HG03460 (cell line): Measurements from ENCODE around the gene SMARCE1.

Experiments used
- ATAC-seq: cut with Tn5 transposase; IDR thresholded peaks from one replicate; pipeline ENCODE4 v1.9.1; 2021; ENCODE audit not compliant: unreplicated experiment

The SMARCE1 gene

DNA sequence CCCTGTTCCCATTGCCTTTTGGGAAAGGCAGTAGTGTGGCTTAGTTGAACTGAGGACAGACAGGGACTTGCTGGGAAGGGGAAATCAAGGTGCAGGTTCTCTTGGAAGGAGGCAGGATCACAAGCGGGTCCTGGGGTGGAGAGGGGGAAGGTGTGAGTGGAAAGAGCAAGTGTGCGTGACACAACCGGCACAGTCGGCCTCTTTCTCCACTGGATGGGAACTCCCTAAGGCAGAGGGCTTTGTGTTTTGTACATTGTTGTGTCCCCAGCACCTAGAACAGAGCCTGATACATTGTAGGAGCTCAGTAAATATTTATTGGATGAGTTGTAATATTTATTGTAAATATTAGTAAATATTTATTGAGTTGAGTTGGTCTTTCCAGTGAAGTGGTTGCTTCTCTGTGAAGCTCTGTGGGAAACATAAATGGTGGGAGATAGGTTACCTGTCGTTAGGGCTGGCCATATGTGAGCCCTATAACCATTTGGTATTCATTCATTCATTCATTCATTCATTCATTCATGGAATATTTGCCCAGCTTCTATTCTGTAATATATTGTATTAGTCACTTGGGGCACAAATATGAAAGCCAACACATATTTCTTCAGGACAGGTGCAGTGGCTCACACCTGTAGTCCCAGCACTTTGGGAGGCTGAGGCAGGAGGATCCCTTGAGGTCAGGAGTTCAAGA is 34.0 kb downstream of the SMARCE1 start:
- ATAC-seq, result no peak

DNA sequence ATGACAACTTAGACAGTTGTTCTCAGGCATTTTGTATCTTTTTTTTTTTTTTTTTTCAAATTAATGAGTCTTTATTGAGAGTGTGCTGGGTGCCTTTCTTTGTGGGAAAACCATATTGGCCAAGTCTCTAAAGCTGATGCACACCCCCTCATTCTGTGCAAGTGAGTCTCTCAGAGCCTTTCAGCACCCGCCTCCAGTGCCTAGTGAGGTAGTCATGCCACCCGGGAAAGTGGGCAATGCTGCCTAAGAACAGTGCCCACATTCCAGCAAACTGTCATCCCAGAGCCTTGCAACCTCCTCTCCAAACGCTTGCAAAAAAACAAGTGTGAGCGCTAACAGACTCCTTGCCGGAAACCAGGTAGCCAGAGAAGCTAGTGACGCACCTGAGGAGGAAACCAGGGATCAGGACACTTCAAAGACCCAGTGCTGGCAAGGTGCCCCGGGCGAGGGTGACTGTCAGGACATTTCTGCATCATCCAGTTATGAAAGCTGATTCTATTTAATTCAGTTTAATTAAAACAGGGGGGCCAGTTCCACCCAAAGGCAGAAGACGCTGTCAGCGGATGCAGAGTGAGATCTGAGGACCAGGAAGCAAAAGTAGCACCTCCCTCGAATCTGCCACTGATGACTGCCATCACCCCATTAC is 34.9 kb downstream of the SMARCE1 start:
- ATAC-seq, result no peak

DNA sequence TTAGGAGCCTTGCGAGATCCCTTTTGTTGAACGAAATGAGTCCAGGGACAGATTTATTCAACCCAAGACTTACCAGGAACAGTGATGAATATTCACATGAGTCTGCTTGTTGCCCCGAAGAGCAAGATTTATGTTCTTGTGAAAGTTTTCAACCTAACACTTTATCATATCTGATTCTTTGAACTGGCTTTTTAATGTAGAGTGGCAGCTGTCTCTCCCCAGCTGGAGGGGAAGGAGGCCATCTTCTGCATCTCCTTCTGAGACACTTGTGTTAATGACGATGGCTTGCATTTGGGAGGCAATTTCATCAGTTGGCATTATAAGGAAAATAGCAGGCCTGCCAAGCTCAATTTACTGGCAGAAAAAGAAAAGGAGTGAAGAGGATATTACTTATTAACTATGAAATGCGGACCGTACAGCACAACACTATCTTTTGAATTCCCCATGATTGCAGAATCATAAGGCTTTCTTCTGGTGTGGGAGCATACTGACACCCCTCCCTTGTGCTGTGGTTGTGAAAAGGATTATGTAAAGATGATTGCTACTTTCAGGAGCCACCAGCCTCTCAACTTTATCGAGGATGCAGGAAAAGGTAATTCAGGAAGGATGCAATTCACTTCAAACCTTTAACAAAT is 35.7 kb downstream of the SMARCE1 start:
- ATAC-seq, result no peak

DNA sequence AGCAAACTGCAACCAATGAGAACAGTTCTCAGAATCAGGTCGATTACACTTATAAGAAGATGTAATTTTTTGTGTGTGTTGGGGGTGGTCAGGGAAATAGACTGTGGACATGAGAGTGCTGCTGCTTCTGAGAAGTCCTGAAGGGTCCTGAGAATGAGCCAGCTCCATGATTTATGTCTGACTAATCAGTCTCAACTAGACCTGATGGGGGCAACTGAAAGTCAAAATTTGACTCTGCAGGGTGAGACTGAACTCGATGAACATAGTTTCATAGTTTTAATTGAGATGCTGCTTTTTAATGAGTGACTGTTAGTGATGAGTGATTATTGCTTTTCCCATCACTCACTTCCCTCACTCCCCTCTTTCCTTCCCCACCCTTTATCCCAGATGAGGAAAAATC is 37.3 kb downstream of the SMARCE1 start:
- no peak for ATAC-seq

DNA sequence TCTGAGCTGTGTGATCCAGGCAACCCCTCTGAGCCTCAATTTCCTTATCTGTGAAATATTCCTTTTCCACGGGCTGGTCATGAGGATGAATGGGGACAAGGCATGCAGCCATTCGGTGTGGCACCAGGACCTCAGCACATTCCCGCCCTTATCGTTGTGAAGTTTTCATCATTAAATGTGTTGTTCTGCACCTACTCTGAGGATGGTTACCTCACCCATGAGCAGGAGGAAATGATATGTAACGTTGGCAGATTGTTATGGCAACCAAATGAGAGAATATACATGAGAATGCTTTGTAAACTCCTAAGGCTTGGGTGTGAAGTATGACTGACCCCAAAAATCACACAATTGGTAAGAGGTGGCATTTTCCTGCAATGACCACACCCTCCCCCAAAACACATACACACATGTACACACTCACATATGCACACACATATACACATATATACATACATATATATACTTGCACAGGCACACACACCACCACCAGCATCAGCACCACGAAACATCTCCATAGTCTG is 39.5 kb downstream of the SMARCE1 start:
- ATAC-seq, result no peak

DNA sequence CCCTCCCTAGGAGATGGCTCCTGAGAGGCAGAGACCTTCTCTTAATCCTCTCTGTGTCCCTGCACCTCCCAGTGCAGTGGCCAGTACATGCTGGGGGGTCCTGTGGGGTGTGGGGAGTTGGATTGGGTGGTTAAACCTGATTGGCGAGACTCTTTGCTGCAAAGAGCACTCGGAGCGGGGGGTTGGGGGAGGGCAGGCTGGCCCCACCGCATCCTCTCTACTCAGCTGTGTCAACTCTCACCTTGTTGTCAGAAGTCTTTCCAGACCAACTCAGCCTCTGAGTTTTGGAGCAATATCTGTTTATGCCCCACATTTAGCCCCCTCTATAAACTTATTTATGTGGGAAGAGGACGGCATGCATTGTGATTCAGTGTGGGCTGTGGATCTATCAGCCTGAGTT is 40.0 kb downstream of the SMARCE1 start:
- no peak for ATAC-seq

DNA sequence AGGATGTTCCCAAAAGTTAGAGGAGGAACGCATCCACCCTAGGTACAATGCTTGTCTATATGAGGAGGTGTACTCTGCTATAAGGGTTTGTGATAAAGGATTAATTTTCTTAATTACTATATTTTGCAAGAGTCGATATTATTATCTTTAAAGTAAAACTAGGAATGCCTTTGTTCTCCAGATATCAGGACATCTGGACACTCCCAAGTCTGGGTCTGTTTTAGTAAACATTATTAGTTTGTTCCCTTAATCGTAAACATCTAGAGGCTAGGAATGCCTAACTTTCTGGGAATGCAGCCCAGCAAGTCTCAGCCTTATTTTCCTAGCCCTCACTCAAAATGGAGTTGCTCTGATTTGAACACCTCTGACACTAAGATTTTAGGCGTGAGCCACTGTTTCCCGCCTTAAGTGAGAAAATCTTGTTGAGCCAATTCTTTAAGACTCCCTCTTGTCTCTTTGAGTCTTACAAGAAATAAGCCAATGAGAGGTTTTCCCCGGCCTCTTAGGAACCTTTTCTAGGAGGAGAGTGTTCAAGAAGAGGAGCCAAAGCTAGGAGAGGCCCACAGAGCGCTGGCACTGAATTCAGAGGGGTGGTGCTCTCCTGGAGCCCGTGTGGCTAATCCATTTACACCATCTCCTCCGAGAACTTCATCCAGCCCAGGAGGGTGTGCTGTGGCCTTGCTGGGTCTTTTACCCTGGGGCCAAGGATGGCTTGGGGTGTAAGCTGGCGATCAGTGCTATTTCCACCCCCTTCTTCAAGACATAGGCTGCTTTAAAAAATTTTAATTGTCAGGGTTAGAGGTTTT is 40.9 kb downstream of the SMARCE1 start:
- ATAC-seq, result no peak

DNA sequence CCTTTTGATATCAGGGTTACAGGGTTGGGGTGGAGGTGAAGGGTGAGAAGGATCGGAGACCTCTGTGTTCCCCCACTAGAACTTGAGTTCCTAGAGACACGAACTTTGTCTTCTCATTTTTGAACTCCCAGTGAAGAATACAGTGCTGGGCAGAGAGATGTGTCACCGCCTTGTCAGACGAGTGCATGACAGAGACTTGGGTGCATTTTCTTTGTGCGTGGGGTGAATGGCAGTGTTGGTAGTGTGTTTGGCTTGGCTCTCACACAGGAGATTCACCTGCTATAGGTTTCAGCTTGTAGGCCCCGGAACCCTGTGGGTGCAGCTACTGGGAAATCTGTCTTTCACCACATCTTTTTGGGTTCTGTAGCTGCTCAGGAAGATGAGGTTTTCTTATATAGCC is 42.3 kb downstream of the SMARCE1 start:
- no peak for ATAC-seq

DNA sequence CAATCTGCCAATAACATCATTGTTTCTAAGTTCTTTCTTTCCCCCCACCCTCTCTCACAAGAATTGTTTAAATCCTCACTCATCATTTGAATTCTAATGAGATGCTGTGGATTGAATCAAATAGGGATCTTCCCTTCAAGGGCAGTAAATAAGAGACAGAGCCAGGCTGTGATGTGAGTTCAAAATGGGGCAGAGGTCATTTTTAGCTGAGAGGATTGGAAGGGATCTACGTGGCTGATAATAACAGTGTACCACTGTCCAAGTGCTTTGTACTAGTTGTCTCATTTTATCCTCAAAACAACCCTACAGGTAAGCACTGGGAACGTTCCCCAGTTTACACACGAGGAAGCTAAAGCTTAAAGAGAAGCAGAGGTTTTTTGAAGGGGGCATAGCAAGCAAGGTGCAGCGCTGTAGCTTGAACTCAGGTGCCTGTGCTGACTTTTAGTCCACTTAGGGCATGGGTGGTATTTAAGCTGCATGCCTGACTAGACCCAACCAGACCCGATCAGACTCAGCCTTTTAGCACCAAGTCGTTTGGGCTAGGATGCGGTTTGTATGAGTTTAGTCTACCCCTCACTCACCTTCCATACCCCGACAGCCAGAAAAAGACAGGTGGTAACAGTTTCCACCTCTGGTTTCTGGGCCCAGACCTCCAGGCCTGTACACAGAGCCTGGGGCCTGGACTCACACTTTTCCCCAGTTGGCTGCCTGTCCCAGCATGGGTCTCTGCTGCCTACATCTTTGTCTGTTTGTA is 43.1 kb downstream of the SMARCE1 start:
- no peak for ATAC-seq

DNA sequence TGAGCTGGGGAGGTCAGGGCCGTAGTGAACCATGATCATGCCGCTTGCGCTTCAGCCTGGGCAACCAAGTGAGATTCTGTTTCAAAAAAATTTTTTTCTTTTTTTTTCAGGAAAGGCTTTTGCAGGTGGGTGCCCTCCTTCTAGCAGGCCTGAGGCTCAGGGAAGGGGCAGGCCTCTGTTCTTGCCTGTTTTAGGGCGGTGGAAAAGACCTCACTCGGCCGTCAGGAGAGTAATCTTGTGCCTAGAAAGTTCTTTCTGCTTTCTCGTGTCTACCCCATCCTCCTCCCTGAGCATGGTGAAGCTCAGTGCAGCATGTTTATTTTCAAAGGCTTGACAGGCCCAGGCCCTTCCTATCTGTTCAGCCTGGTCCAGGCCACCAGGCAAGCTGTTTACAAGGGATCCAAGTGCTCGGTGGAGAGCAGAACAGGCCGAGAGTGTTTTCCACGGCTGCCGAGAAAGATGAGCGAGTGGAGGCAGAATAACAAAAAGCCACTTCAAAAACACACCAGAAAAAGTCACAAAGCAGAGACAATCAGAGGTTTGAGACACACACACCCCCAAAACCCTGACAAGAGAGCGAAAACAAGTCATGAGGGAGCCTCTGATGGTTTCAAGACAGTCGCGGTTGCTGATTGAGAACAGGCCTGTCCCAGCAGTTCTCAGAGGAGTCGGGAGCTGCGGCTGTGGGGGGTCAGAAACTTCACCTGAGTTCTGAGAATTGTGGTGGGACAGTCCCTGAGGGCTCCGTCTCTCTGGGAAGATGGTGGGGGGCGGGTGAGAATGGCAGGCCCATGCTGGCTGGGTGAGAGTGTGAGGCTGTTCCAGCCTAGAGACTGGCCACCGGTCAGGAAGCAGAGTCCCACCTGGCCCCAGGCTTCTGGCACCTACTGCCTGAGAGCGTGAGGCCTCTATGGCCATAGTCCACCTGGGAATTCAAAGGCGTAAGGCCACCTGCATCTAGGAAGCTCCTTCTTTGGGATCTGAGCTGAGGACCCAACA is 44.9 kb downstream of the SMARCE1 start:
- ATAC-seq, result no peak

DNA sequence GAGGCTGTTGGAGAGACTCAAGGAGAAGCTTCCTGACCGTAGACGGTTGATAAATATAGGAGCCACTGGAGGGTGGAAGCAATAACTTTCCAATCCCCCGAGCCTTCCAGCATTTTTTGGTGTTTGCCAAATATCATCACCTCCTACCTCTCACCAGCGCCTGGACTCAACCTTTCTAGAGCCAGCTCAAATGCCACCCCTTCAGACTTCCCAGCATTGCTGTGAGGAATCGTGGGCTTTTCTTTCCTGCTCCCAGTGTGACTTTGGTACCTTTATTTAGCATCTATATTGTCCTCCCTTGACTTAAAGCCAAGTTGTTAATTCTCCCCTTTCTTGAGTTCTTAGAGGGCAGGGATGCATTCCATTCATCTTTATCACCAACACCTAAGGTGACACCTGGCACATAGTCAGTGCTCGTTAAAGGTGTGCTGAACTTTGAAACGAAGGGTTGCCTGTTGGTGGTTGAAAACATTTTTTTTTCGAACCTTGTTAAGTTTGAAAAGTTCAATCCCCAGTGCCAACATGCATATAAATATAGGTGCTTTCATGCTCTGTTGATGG is 47.1 kb downstream of the SMARCE1 start:
- ATAC-seq, result no peak

DNA sequence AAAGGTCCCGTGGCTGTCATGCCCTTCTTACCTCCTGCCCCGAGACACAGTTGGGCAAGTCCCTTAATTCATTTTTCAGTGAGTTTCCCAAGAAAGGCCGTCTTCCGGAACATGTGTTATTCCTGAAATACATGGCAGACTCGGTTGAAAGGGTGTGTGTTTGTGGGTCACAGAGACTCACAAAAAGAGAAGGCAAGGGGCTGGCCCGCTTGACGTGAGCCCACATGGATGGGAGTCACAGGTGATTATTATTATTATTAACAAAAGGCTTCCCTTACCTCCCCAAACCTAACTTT is 48.2 kb downstream of the SMARCE1 start:
- ATAC-seq, result no peak

DNA sequence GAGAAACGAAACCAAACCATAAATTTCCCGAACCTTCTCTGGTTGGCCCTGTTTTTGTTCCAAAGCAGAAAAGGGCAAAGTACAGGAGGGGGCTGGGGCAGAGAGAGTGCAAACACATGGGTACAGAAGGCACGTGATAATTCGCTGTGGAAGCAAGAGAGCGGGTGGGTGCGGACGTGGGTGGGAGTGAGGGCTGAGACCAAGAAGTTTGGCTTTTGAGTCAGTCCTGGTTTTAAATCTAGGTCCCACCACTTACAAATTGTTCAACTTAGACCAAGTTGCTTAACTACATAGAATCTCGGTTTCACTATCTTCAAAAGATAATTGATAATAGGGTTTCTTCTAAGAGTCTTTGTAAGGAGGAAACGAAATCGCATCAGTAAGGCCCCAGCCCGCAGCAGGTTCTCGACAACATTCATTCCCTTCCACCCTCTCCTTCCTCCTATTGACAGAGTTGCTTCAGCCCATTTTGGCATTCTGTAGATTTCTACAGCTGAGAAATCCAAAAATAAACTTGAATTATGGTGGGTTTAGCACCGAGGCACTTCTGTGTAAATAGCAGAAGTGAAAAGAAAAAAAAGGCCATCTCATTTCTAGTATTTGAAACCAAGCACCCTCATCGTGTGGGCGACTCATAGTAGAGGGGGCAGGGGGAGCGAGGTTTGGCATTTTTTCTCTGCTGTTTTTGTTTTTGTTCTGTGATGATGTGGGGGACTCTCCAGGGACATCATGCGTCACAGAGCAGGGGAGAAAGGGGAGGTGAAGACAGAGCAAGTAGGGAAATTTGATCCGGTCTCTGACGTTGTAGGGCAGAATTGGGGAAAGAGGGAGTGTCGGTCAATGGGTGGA is 48.8 kb downstream of the SMARCE1 start:
- peak; percentile 60 for ATAC-seq

DNA sequence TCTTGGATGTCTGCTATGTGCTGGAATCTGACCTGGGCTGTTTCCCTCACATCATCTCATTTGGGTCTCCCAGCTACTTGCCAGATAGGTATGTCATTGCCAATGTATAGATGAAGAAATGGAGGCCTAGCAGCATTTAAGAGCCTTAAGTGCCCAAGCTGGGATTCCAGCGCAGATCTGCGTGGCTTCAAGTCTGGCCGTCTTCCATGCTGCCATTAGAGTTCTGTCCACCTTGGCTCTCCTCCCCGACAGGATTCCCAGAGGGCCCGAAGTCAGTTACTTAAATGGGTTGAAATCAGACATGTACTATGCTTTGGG is 49.4 kb downstream of the SMARCE1 start:
- ATAC-seq, result no peak

DNA sequence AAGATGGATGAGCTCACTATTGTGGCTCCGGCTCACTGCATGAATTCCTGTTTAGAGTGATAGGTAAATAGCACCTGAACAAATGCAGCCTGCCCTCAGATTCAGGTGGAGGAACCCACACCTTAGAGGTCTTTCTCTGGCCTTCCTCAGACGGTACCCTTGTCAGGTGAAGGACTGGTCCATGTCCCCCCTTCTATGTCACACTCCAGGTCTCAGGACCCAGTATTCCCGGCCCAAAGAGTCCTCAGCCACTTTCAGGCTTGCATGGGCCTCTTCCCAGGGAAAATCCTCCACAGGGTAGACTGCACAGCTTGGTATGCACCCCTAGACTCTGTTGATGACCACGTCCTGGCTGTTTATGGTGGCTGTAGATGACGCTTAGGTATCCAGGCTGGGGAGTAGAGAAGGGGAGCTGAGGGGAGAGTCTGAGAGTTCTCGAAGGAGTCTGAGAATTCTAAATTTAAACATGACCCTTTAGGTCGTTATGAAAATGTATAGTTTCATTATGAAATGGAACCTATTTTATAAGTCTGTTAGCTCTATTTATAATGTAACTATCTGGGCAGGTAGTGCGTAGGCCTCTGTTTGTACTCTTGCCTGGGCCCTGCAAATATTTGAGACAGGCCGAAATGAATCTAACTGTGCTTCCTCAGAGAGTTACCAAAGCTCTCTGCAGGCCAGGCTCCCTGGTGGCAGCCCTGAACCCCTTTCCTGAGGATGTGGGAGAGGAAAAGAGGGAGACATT is 49.9 kb downstream of the SMARCE1 start:
- ATAC-seq, result no peak

DNA sequence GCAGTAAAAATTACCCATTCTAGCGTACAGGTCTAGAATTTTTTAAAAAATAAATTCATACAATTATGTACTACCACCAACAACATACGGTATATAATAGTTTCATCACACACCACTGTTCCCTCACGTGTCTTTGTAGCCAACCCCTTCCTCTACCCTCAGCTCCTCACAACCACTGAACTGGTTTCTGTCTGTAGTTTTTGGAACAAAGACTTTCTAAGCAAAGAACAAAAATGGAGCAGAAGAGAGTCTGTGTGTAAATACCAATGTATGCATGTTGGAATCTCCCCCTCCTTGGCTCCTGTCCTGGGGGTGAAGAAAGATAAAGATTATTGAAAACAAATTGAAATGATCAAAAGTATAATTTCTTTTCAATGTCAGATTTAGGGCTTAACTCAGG is 50.5 kb downstream of the SMARCE1 start:
- ATAC-seq, result no peak

DNA sequence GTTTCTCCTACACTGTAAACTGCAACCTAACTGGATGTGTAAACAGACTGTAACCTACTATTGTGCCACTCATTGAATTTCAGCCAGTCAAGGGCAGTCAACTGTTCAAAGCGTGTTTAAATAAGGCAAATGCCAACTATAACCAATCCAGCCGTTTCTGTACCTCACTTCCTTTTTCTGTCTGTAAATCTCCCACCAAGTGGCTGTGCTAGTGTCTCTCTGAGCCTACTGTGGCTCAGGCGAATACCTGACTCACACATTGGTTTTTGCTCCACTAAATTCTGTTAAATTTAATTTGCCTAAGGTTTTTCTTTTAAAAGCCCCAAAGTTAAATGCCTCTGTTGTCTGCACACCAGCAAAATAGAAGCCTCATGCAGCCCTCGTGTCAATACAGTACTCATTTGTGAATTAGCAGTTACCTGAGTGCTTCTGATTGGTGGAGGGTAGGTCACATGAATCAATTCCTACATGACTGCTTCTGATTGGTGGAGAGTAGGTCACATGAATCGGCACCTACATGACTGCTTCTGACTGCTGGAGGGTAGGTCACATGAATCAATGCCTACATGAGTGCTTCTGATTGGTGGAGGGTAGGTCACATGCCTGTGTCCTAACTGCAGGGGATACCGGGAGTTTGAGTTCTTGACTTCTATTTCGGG is 51.2 kb downstream of the SMARCE1 start:
- ATAC-seq, result no peak
